ENCODE data around the gene MFAP3.
"Not testable (repeated sequence)": the region's sequence is repeated elsewhere in the genome, so short reads cannot be mapped to it uniquely, and the experiment has no call there.

MFAP3 gene

DNA sequence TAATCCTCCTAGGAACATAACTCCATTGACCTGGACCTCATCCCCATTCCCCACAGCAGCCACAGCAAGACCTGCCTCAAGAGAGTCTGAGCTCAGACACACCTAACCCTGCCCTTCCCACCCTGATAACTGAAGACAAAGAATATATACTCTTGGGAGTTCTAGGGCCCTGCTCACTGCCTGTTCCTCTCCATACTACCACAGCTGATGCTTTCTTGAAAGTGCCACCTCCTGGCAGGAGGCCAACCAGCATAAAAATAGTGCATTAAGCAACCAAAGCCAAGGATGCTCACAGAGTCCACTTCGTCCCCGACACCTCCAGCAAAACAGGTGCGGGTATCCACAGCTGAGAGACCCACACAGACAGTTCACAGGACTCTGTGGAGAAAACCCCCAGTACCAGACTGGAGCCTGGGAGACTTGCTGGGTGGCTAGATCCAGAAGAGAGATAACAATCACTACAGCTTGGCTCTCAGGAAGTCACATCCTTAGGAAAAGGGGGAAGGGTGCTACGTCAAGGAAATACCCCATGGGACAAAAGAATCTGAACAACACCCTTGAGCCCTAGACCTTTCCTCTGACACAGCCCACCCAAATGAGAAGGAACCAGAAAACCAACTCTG, 23.6 kb upstream of the MFAP3 start:
- Histone ChIP-seq H3K27ac (no peak overlapping the region), H3K36me3 (peaks cover 30% of the 10 kb centered on the region), H3K9me3 (no peaks in the 10 kb centered on the region), H3K4me3 (ENCODE audit: low read depth in 1 of 2, low read length in 1 of 2) (no peak overlapping the region), H3K27me3 (no peaks in the 10 kb centered on the region), H3K4me1 (ENCODE audit: control insufficient read depth in 1 of 2, insufficient read depth in 1 of 2, low read depth in 1 of 2, low read length in 1 of 2) (no peaks in the 10 kb centered on the region)
- TF ChIP-seq, protein P1, sequence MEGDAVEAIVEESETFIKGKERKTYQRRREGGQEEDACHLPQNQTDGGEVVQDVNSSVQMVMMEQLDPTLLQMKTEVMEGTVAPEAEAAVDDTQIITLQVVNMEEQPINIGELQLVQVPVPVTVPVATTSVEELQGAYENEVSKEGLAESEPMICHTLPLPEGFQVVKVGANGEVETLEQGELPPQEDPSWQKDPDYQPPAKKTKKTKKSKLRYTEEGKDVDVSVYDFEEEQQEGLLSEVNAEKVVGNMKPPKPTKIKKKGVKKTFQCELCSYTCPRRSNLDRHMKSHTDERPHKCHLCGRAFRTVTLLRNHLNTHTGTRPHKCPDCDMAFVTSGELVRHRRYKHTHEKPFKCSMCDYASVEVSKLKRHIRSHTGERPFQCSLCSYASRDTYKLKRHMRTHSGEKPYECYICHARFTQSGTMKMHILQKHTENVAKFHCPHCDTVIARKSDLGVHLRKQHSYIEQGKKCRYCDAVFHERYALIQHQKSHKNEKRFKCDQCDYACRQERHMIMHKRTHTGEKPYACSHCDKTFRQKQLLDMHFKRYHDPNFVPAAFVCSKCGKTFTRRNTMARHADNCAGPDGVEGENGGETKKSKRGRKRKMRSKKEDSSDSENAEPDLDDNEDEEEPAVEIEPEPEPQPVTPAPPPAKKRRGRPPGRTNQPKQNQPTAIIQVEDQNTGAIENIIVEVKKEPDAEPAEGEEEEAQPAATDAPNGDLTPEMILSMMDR (IDR thresholded peaks at IDR 0.05) = no peak

DNA sequence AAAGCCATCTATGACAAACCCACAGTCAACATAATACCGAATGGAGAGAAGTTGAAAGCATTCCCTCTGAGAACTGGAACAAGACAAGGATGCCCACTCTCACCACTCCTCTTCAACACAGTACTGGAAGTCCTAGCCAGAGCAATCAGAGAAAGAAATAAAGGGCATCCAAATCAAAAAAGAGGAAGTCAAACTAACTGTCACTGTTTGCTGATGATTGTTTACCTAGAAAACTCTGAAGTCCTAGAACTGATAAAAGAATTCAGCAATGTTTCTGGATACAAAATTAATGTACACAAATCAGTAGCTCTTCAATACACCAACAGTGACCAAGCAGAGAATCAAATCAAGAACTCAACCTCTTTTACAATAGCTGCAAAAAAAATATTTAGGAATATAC, 19.8 kb upstream of the MFAP3 start:
- not testable (repeated sequence) for H3K27ac ChIP-seq; H3K4me1 ChIP-seq (ENCODE audit: control insufficient read depth in 1 of 2, insufficient read depth in 1 of 2, low read depth in 1 of 2, low read length in 1 of 2); H3K27me3 ChIP-seq; H3K9me3 ChIP-seq; H3K4me3 ChIP-seq (ENCODE audit: low read depth in 1 of 2, low read length in 1 of 2)
- peaks cover 24% of the 10 kb centered on the region for H3K36me3 ChIP-seq

DNA sequence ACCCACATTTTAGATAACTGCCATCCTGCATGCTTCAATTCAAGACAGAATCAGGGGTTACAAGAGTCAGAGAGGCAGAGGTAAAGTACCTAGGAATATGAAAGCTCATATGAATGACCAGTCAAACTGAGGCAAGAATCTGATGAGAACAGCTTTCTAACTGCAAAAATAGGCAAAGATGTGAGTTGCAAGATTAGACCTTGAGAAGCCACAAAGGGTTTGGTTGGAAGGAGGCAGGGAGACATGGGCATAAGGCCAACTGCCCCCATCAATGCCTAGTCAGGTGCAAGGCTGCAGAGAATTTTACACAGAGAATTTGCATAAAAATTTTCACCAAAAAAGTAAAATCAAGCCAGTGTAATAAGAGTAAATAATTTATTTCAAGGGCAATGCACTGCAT, 12.8 kb upstream of the MFAP3 start:
- Histone ChIP-seq H3K36me3 (peaks cover 64% of the 10 kb centered on the region), H3K27me3 (no peaks in the 10 kb centered on the region), H3K9me3 (no peaks in the 10 kb centered on the region), H3K4me1 (ENCODE audit: control insufficient read depth in 1 of 2, insufficient read depth in 1 of 2, low read depth in 1 of 2, low read length in 1 of 2) (no peaks in the 10 kb centered on the region), H3K27ac (no peak overlapping the region), H3K4me3 (ENCODE audit: low read depth in 1 of 2, low read length in 1 of 2) (no peak overlapping the region)
- TF ChIP-seq, protein P1 (IDR thresholded peaks at IDR 0.05) = no peak

DNA sequence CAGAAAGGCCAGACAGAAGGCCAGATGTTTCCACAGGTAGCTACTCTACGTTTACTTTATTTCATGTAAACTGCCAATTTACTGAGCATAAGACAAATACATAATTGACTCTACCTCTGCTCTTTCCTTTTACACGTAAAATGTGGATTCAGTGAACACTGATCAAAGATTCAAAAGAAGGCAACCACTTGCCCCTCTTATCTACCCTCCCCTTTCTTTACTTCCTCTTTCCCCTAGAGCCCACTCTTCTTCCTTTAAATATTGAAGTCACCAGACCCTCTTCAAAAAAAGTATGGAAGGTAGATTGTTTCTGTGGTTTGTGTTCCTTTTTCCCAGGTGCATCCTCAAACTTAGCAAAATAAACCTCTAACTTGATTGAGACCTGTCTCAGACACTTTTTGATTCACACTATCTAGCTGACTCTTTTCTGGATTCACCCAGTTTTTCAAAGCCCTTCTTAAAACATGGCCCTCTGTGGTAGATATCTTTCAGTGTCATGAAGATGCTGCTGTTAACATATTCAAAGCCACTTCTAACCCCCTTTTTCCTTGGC, 6.8 kb upstream of the MFAP3 start:
- H3K36me3 ChIP-seq = peaks cover 44% of the 10 kb centered on the region
- H3K27me3 ChIP-seq = no peaks in the 10 kb centered on the region
- no peak overlapping the region for H3K4me3 ChIP-seq (ENCODE audit: low read depth in 1 of 2, low read length in 1 of 2)
- H3K9me3 ChIP-seq = no peaks in the 10 kb centered on the region
- H3K27ac ChIP-seq = no peak overlapping the region
- TF ChIP-seq, protein P1 (IDR thresholded peaks at IDR 0.05) = no peak
- no peaks in the 10 kb centered on the region for H3K4me1 ChIP-seq (ENCODE audit: control insufficient read depth in 1 of 2, insufficient read depth in 1 of 2, low read depth in 1 of 2, low read length in 1 of 2)

DNA sequence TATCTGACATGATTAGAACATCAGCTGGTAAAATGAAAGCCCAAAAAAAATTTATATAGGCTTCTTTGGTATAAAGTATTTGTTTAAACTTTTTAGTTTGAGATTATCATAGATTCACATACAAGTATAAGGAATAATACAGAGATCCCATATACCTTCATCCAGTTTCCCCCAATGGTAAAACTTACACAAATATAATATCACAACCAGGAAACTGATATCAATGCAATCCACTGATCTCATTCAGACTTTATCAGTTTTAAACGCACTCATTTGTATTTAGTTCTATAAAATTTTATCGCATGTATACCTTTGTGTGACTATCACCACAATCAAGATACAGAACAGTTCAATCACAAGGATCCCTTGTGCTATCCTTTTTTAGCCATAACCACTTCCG, 3.8 kb upstream of the MFAP3 start:
- no peak overlapping the region for H3K27ac ChIP-seq
- TF ChIP-seq, protein P1 (IDR thresholded peaks at IDR 0.05) = no peak

DNA sequence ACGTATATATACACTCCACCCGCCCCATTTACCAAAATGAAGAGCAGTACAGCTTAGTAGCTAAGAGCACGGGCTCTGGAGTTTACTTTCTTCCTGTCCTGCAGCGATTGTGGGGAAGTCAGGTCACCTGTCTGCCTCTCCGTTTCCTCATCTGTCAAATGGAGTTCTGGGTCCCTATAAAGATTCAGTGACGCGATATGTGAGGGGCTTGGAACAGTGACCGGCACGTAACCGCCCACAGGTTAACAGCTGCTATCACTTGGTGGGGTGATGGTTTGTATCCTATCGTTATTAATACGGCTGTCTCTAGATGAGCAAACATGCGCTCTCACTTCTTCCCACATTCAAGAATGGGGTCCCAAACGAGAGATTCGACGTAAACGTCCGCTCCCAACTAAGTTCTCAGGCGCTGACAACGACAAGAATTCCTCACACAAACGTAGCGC, 483 bp upstream of the MFAP3 start:
- H3K4me1 ChIP-seq (ENCODE audit: control insufficient read depth in 1 of 2, insufficient read depth in 1 of 2, low read depth in 1 of 2, low read length in 1 of 2) = peaks cover 49 to 52% of the 10 kb centered on the region in 2 experiments
- peak overlapping the region; percentile 76 to 89 for H3K4me3 ChIP-seq (ENCODE audit: low read depth in 1 of 2, low read length in 1 of 2)
- peak overlapping the region; percentile 89 for H3K27ac ChIP-seq
- TF ChIP-seq, protein P1 (IDR thresholded peaks at IDR 0.05) = no peak
- no peaks in the 10 kb centered on the region for H3K27me3 ChIP-seq
- H3K36me3 ChIP-seq = peaks cover 3% of the 10 kb centered on the region
- H3K9me3 ChIP-seq = no peaks in the 10 kb centered on the region

More for the DNA sequence above, 3.8 kb upstream of the MFAP3 start:
- no peaks in the 10 kb centered on the region for H3K27me3 ChIP-seq
- no peak overlapping the region for H3K4me3 ChIP-seq (ENCODE audit: low read depth in 1 of 2, low read length in 1 of 2)
- peaks cover 16 to 18% of the 10 kb centered on the region in 2 experiments for H3K4me1 ChIP-seq (ENCODE audit: control insufficient read depth in 1 of 2, insufficient read depth in 1 of 2, low read depth in 1 of 2, low read length in 1 of 2)
- no peaks in the 10 kb centered on the region for H3K9me3 ChIP-seq
- peaks cover 19% of the 10 kb centered on the region for H3K36me3 ChIP-seq
